Measurements from ENCODE around the gene CBY1.

Gene CBY1

DNA sequence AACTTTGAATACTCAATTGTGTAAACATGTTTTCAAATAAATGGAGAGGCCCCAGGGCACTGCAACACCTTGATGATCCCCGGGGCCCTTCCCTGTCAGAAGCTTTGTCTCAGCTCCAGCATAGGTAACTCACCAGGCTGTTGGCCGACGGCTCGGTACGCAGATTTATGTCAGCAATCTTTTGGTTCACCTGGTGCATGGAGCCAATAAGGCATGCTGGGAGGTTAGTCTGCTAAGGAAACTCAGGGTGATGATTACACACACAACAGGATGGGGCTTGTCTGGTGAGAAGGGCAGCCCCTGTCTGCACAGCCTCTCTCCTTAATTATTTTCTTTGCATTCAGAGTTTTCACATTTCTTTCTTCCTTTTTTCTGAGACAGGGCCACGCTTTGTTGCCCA, 11.0 kb upstream of the CBY1 start:
- Histone ChIP-seq H3K4me1 (no peaks in the 10 kb centered on the region), H3K27me3 (ENCODE audit: control insufficient read depth, insufficient read depth, low read length) (no peaks in the 10 kb centered on the region), H3K79me2 (no peaks in the 10 kb centered on the region), H3K36me3 (ENCODE audit: control insufficient read depth, insufficient read depth, low read length) (no peaks in the 10 kb centered on the region), H3K9me3 (ENCODE audit: control insufficient read depth, low read length) (no peaks in the 10 kb centered on the region), H3K4me3 (ENCODE audit: low read depth, low read length) (no peak overlapping the region), H2AFZ (no peak overlapping the region), H3K9ac (no peak overlapping the region), H3K4me2 (ENCODE audit: low read length) (no peak overlapping the region), H3K27ac (no peak overlapping the region)
- TF ChIP-seq, protein P1, sequence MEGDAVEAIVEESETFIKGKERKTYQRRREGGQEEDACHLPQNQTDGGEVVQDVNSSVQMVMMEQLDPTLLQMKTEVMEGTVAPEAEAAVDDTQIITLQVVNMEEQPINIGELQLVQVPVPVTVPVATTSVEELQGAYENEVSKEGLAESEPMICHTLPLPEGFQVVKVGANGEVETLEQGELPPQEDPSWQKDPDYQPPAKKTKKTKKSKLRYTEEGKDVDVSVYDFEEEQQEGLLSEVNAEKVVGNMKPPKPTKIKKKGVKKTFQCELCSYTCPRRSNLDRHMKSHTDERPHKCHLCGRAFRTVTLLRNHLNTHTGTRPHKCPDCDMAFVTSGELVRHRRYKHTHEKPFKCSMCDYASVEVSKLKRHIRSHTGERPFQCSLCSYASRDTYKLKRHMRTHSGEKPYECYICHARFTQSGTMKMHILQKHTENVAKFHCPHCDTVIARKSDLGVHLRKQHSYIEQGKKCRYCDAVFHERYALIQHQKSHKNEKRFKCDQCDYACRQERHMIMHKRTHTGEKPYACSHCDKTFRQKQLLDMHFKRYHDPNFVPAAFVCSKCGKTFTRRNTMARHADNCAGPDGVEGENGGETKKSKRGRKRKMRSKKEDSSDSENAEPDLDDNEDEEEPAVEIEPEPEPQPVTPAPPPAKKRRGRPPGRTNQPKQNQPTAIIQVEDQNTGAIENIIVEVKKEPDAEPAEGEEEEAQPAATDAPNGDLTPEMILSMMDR (IDR thresholded peaks at IDR 0.05) = no peak

- Histone ChIP-seq H3K4me2 (ENCODE audit: low read length) (no peak overlapping the region), H3K9me3 (ENCODE audit: control insufficient read depth, low read length) (no peaks in the 10 kb centered on the region), H3K79me2 (no peaks in the 10 kb centered on the region), H3K36me3 (ENCODE audit: control insufficient read depth, insufficient read depth, low read length) (no peaks in the 10 kb centered on the region), H2AFZ (no peak overlapping the region), H3K9ac (no peak overlapping the region), H3K27ac (no peak overlapping the region), H3K4me1 (no peaks in the 10 kb centered on the region), H3K4me3 (ENCODE audit: low read depth, low read length) (no peak overlapping the region), H3K27me3 (ENCODE audit: control insufficient read depth, insufficient read depth, low read length) (no peaks in the 10 kb centered on the region)
- TF ChIP-seq, protein P1 (IDR thresholded peaks at IDR 0.05) = no peak
These were observed 6.5 kb upstream of the CBY1 start for GRCh38 chr22:38649841-38650522.

- no peaks in the 10 kb centered on the region for H3K27me3 ChIP-seq (ENCODE audit: control insufficient read depth, insufficient read depth, low read length)
- no peaks in the 10 kb centered on the region for H3K36me3 ChIP-seq (ENCODE audit: control insufficient read depth, insufficient read depth, low read length)
- H3K9ac ChIP-seq = no peak overlapping the region
- H3K4me1 ChIP-seq = peaks cover 2% of the 10 kb centered on the region
- no peak overlapping the region for H3K4me2 ChIP-seq (ENCODE audit: low read length)
- H3K27ac ChIP-seq = no peak overlapping the region
- TF ChIP-seq, protein P1 (IDR thresholded peaks at IDR 0.05) = no peak
- H2AFZ ChIP-seq = no peak overlapping the region
- H3K4me3 ChIP-seq (ENCODE audit: low read depth, low read length) = no peak overlapping the region
- H3K9me3 ChIP-seq (ENCODE audit: control insufficient read depth, low read length) = no peaks in the 10 kb centered on the region
- H3K79me2 ChIP-seq = peaks cover 6% of the 10 kb centered on the region
These were observed 3.6 kb upstream of the CBY1 start for GRCh38 chr22:38652859-38653258.

GRCh38 chr22:38653741-38654140, 2.7 kb upstream of the CBY1 start:
- H3K4me2 ChIP-seq (ENCODE audit: low read length) = no peak overlapping the region
- H2AFZ ChIP-seq = no peak overlapping the region
- no peaks in the 10 kb centered on the region for H3K27me3 ChIP-seq (ENCODE audit: control insufficient read depth, insufficient read depth, low read length)
- no peak overlapping the region for H3K27ac ChIP-seq
- TF ChIP-seq, protein P1 (IDR thresholded peaks at IDR 0.05) = no peak
- H3K79me2 ChIP-seq = peaks cover 8% of the 10 kb centered on the region
- no peaks in the 10 kb centered on the region for H3K36me3 ChIP-seq (ENCODE audit: control insufficient read depth, insufficient read depth, low read length)
- H3K4me1 ChIP-seq = peaks cover 2% of the 10 kb centered on the region
- no peaks in the 10 kb centered on the region for H3K9me3 ChIP-seq (ENCODE audit: control insufficient read depth, low read length)
- no peak overlapping the region for H3K4me3 ChIP-seq (ENCODE audit: low read depth, low read length)
- H3K9ac ChIP-seq = no peak overlapping the region
